Stimulated activated CD8-positive, alpha-beta memory T cell treated with anti-CD3 and anti-CD28 coated beads, Interleukin-4, amount 100 ng/mL, for 48 hours (primary cell): ENCODE data around the gene REEP6.

ENCODE experiments used
- DNase-seq: peaks from one replicate; pipeline ENCODE4 v3.0.0-alpha.2; 2020

REEP6 gene

DNA sequence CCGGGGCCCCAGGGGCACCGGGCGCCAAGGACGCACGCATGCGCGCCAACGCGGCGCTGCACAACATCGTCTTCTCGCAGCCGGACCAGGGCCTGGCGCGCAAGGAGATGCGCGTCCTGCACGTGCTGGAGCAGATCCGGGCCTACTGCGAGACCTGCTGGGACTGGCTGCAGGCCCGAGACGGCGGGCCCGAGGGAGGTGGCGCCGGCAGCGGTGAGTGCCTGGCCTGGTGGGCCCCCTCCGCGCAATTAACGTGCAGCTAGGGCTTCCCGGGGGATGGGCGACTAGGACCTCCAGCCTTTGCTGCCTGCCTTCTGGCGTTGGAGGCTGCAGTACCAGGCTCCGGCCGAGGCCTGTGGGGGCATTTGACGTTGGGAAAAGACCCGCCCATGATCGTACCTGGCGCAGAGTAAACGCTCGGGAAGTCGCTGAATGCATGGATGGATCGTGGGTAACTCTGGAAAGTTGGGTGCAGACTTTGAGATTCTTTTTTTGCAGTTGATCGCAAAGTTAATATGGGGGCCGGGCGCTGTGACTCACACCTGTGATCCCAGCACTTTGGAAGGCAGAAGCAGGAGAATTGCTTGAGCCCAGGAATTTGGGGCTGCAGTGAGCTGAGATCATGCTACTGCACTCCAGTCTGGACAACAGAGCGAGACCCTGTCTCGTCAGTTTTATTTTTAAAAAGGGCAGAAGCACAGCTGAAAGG is 33.8 kb upstream of the REEP6 start:
- no peak for DNase-seq

- no peak for DNase-seq
These were observed 33.1 kb upstream of the REEP6 start for GRCh38 chr19:1457892-1458291.

DNA sequence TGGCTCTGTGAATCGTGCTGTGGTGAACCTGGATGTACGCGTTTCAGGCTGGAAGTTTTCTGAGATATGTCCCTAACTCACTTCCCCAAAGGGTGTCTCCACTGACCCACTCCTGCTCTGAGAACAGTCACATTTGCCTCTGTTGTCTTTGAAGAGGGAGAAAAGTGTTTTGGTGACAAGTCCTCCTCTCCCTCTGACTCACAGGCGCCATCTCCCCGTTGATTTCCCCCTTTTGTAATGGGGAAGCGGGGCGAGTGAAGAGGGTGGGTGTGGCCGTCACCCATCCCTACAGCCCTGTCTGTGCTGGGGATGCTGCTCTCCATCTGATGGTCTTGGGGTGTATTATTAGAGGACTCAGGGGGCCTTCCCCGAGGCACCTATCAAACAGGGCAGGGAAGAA is 31.5 kb upstream of the REEP6 start:
- no peak for DNase-seq

GRCh38 chr19:1460033-1460995 is 30.7 kb upstream of the REEP6 start:
- no peak for DNase-seq

GRCh38 chr19:1461862-1462261 is 29.1 kb upstream of the REEP6 start:
- no peak for DNase-seq

GRCh38 chr19:1465191-1466016 is 25.6 kb upstream of the REEP6 start:
- peak; percentile 59 for DNase-seq

- no peak for DNase-seq
These were observed 24.9 kb upstream of the REEP6 start for GRCh38 chr19:1466018-1466460.

GRCh38 chr19:1466461-1467214 is 24.3 kb upstream of the REEP6 start:
- no peak for DNase-seq

GRCh38 chr19:1467215-1467489 is 23.8 kb upstream of the REEP6 start:
- no peak for DNase-seq

DNA sequence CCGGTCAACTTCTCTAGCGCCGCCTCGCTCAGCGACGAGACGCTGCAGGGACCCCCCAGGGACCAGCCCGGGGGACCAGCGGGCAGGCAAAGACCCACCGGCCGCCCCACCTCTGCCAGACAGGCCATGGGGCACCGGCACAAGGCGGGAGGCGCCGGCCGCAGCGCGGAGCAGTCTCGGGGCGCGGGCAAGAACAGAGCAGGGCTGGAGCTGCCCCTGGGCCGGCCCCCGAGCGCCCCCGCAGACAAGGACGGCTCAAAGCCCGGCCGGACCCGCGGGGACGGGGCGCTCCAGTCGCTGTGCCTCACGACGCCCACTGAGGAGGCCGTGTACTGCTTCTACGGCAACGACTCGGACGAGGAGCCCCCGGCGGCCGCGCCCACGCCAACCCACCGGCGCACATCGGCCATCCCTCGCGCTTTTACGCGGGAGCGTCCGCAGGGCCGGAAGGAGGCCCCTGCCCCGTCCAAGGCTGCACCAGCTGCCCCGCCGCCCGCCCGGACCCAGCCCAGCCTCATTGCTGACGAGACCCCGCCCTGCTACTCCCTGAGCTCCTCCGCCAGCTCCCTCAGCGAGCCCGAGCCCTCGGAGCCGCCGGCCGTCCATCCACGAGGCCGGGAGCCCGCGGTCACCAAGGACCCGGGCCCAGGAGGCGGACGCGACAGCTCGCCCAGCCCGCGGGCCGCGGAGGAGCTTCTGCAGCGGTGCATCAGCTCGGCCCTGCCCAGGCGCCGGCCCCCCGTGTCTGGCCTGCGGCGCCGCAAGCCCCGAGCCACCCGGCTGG is 23.3 kb upstream of the REEP6 start:
- no peak for DNase-seq

GRCh38 chr19:1468274-1468820 is 22.6 kb upstream of the REEP6 start:
- no peak for DNase-seq

- peak; percentile 69 for DNase-seq
These were observed 22.1 kb upstream of the REEP6 start for GRCh38 chr19:1468821-1469254.

- DNase-seq: peak; percentile 40
These were observed 21.5 kb upstream of the REEP6 start for GRCh38 chr19:1469255-1470054.

DNA sequence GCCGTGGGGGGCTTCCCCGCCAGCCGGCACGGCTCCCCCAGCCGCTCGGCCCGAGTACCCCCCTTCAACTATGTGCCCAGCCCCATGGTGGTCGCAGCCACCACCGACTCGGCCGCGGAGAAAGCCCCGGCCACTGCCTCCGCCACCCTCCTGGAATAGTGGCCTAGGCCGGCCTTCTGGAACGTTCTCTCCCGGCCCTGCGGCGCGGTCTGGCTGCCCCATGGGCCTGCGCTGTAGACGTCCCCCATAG is 21.0 kb upstream of the REEP6 start:
- DNase-seq: no peak

DNA sequence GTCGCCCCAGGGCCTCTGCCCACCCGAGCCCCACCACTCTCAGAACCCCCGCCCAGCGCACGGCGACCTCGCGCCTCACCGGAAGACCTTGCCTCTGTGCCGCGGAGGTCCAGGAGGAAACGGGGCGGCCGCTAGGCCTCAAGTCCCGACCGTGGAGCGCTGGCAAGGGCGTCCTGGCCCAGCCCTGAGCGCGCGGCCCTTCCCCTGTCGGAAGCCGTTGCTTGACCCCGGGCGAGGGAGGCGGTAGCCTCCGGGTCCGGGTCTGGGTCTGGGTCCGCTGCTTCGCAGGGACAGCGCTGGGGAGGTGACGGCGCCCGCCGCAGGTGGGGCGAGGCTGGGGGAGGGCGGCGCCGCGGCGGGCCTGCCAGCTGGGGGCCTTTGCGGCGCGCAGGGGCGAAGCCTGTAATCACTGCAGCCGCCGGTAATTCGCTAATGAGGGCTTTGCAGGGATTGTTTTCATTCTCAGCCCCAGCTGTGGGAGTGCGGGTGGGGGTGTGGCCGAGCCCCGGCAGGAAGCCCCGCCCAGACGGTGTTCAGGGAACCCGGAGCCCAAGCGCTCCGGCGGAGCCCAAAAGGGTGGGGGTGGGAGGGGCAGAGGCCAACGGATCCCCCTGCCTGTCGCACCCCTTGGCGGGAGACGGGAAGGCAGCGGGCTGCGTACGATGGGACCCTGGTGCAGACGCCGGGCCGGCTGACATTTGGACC is 20.5 kb upstream of the REEP6 start:
- peak; percentile 81 for DNase-seq

DNA sequence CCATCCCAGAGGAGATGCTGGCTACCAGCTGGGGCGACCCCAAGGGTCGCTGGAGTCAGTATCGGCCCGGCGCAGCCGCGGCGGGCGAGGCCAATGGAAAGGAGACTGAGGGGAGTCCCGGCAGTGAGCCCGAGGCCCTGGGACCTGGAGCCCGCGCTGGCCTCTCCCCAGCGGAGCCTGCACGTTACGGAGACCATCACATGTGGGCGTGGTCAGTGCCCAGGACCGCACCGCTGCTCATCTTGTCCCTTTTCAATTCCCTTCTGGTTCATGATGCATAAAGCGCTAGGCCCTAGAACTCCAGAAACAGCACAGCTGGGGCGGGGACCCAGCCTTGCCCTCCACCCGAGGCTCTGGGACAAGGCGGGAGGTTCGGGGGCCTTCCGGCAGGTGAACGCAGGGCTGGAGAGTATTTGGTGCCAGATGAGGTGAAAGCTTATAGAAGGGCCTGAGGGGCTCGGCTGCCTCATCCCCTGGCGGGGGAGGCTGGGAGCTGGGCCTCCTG is 19.9 kb upstream of the REEP6 start:
- DNase-seq: peak; percentile 51

DNA sequence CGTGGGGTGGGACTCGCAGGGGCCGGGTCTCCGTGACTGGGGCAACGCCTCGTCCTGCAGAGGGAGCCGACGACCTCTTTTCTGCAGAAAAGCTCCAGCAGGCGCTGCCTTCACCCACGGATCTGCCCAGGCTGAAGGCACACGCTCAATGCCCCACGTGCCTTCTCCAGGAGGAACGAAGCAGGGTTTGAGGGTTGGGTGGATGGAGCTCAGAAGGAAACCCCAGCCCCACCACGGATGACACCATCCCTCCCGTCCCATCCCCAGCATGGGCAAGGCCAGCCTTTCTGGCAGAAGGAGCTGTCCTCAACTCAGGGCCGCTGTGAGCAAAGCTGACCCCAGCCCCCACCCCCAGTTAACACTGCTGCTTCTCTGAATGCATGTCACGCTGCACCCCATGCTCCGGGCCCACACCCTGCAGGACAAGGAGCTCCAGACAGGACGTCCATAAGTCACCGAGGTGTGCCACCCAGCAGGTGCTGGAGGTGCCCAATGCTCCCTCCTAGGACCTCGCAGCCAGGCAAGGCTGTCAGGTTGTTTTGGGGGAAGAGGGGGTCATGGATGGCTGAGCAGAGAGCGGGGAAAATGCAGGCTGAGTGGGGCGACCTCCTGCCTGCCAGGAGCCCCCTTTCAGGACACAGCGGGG is 19.3 kb upstream of the REEP6 start:
- peak; percentile 41 for DNase-seq

GRCh38 chr19:1472231-1473084 is 18.5 kb upstream of the REEP6 start:
- no peak for DNase-seq
